GM19455 (cell line): Measurements from ENCODE around the gene GPRC6A.
A peak's percentile ranks its signal among the peaks of the same experiment; 100 is the strongest.
"Not testable (repeated sequence)": the region's sequence is repeated elsewhere in the genome, so short reads cannot be mapped to it uniquely, and the experiment has no call there.

ENCODE experiments used
- ATAC-seq: cut with Tn5 transposase; IDR thresholded peaks from one replicate; pipeline ENCODE4 v1.9.1; 2021; ENCODE audit not compliant: unreplicated experiment

The GPRC6A gene

GRCh38 chr6:116828983-116829382 lies at the start of gene GPRC6A:
Gene GPRC6A, minus strand, starts transcription at chr6:116829083. Its CDS starts 70 bp downstream, at chr6:116829013.
- ATAC-seq: no peak

- ATAC-seq: no peak
Observed at GRCh38 chr6:116877743-116878142, 48.9 kb upstream of the GPRC6A start.

- ATAC-seq: no peak
Observed at GRCh38 chr6:116876635-116877611, 48.0 kb upstream of the GPRC6A start, which contains the start of gene RFX6. Gene RFX6, plus strand, starts transcription at chr6:116877242. Its CDS starts 34 bp downstream, at chr6:116877276.

- ATAC-seq: no peak
Observed at GRCh38 chr6:116876107-116876506, 47.2 kb upstream of the GPRC6A start.

GRCh38 chr6:116872771-116873170 lies 43.9 kb upstream of the GPRC6A start:
- ATAC-seq: no peak

- no peak for ATAC-seq
Observed at GRCh38 chr6:116866281-116866871, 37.5 kb upstream of the GPRC6A start.

GRCh38 chr6:116859264-116859663 lies 30.4 kb upstream of the GPRC6A start:
- no peak for ATAC-seq

- ATAC-seq: no peak
Observed at GRCh38 chr6:116858060-116858459, 29.2 kb upstream of the GPRC6A start.

GRCh38 chr6:116847227-116847626 lies 18.3 kb upstream of the GPRC6A start:
- ATAC-seq: peak; percentile 63

GRCh38 chr6:116842459-116842858 lies 13.6 kb upstream of the GPRC6A start:
- ATAC-seq: no peak

- ATAC-seq: no peak
Observed at GRCh38 chr6:116840091-116840490, 11.2 kb upstream of the GPRC6A start.

GRCh38 chr6:116836606-116837342 lies 7.9 kb upstream of the GPRC6A start:
- no peak for ATAC-seq

GRCh38 chr6:116834526-116834925 lies 5.6 kb upstream of the GPRC6A start:
- not testable (repeated sequence) for ATAC-seq

- no peak for ATAC-seq
Observed at GRCh38 chr6:116827561-116828240, 1.2 kb downstream of the GPRC6A start.

GRCh38 chr6:116816336-116816735 lies 12.5 kb downstream of the GPRC6A start:
- ATAC-seq: not testable (repeated sequence)

GRCh38 chr6:116812051-116812650 lies 16.7 kb downstream of the GPRC6A start:
- no peak for ATAC-seq

GRCh38 chr6:116801971-116802370 lies 26.9 kb downstream of the GPRC6A start:
- no peak for ATAC-seq

- no peak for ATAC-seq
Observed at GRCh38 chr6:116799945-116800344, 28.9 kb downstream of the GPRC6A start.

GRCh38 chr6:116797585-116797984 lies 31.3 kb downstream of the GPRC6A start:
- no peak for ATAC-seq

- no peak for ATAC-seq
Observed at GRCh38 chr6:116793224-116793623, 35.7 kb downstream of the GPRC6A start.
